ENCODE measurements around the gene MEIS1. TPM values are rescaled to one million over a fixed set of nuclear protein-coding genes. Genes with fewer than 3 reads are reported as not detected.

MEIS1 gene
- total RNA-seq, 1 donor from 2014 or later = not detected

GRCh38 chr2:66436581-66437001 lies 1.7 kb downstream of the MEIS1 start:
- intact Hi-C loops (cut with micrococcal nuclease) = no loop called here
- DNase-seq (no peak), ATAC-seq (ENCODE audit: low read depth) (no peak)
- Mint-ChIP-seq H3K27ac (no peak overlapping the region), H3K4me1 (peaks cover 55% of the 10 kb centered on the region), H3K4me3 (no peak overlapping the region), H3K9me3 (no peaks in the 10 kb centered on the region), H3K27me3 (peaks cover 72% of the 10 kb centered on the region), H3K36me3 (ENCODE audit: low read depth) (no peaks in the 10 kb centered on the region)
- ChIA-PET CTCF (no interaction called here), POLR2A (no interaction called here)
- no peak for TF ChIP-seq CTCF (IDR thresholded peaks at IDR 0.05)

- no peak overlapping the region for H3K4me3 Mint-ChIP-seq
Measured at GRCh38 chr2:66437109-66437690, 2.3 kb downstream of the MEIS1 start.

GRCh38 chr2:66437691-66438497 lies 3.0 kb downstream of the MEIS1 start:
- intact Hi-C loops (cut with micrococcal nuclease) = no loop called here
- no peak for TF ChIP-seq CTCF (IDR thresholded peaks at IDR 0.05)
- CTCF ChIA-PET = interaction anchor here (1.6 kb wide), 1 partner anchor 1403 kb away, joined by 3 read pairs; no protein-coding TSS in a partner anchor
- peaks cover 75% of the 10 kb centered on the region for H3K27me3 Mint-ChIP-seq
- POLR2A ChIA-PET = no interaction called here
- DNase-seq = no peak
- no peak overlapping the region for H3K4me3 Mint-ChIP-seq
- peaks cover 45% of the 10 kb centered on the region for H3K4me1 Mint-ChIP-seq
- no peak overlapping the region for H3K27ac Mint-ChIP-seq
- no peaks in the 10 kb centered on the region for H3K36me3 Mint-ChIP-seq (ENCODE audit: low read depth)
- ATAC-seq (ENCODE audit: low read depth) = no peak
- H3K9me3 Mint-ChIP-seq = no peaks in the 10 kb centered on the region

More at GRCh38 chr2:66437109-66437690, 2.3 kb downstream of the MEIS1 start:
- POLR2A ChIA-PET = no interaction called here
- ATAC-seq (ENCODE audit: low read depth) (no peak), DNase-seq (no peak)
- no peak for TF ChIP-seq CTCF (IDR thresholded peaks at IDR 0.05)
- peaks cover 73% of the 10 kb centered on the region for H3K27me3 Mint-ChIP-seq
- intact Hi-C loops (cut with micrococcal nuclease) = no loop called here
- peaks cover 51% of the 10 kb centered on the region for H3K4me1 Mint-ChIP-seq
- no peaks in the 10 kb centered on the region for H3K9me3 Mint-ChIP-seq
- CTCF ChIA-PET = no interaction called here
- H3K27ac Mint-ChIP-seq = no peak overlapping the region
- H3K36me3 Mint-ChIP-seq (ENCODE audit: low read depth) = no peaks in the 10 kb centered on the region

- ATAC-seq (ENCODE audit: low read depth) = no peak
- intact Hi-C loops (cut with micrococcal nuclease) = no loop called here
- Mint-ChIP-seq H3K9me3 (no peaks in the 10 kb centered on the region), H3K36me3 (ENCODE audit: low read depth) (no peaks in the 10 kb centered on the region), H3K27ac (no peak overlapping the region), H3K4me3 (no peak overlapping the region), H3K4me1 (peaks cover 40% of the 10 kb centered on the region), H3K27me3 (peaks cover 72% of the 10 kb centered on the region)
- DNase-seq = no peak
- no peak for TF ChIP-seq CTCF (IDR thresholded peaks at IDR 0.05)
- ChIA-PET POLR2A (interaction anchor here (0.7 kb wide), 1 partner anchor 8 kb away, joined by 8 read pairs; no protein-coding TSS in a partner anchor), CTCF (interaction anchor here (1.6 kb wide), 1 partner anchor 1402 kb away, joined by 3 read pairs; no protein-coding TSS in a partner anchor)
Measured at GRCh38 chr2:66438498-66438833, 3.5 kb downstream of the MEIS1 start.
